ENCODE results near the gene EVX2. TPM values are rescaled to one million over a fixed set of nuclear protein-coding genes. Genes with fewer than 3 reads are reported as not detected.

EVX2 gene
- total RNA-seq, 1 experiment from 2014 or later, result not detected

GRCh38 chr2:176085120-176085788 lies 1.5 kb upstream of the EVX2 start:
- peaks cover 33% of the 10 kb centered on the region for H3K27me3 Mint-ChIP-seq (ENCODE audit: unreplicated experiment)
- no peaks in the 10 kb centered on the region for H3K4me1 Mint-ChIP-seq (ENCODE audit: low read depth, unreplicated experiment)
- no TSS peak for BruUV-seq (replicated peaks)
- intact Hi-C loops (cut with micrococcal nuclease; ENCODE audit: unreplicated experiment), result no loop called here
- no peak for TF ChIP-seq CTCF (IDR thresholded peaks at IDR 0.05; ENCODE audit: unreplicated experiment)
- CTCF ChIA-PET, result interaction anchor here (1.7 kb wide), 1 partner anchor 395 kb away, joined by 3 read pairs; no protein-coding TSS in a partner anchor
- H3K9me3 Mint-ChIP-seq (ENCODE audit: low read depth, unreplicated experiment), result peaks cover 2% of the 10 kb centered on the region
- H3K36me3 Mint-ChIP-seq (ENCODE audit: insufficient read depth, unreplicated experiment), result peaks cover 4% of the 10 kb centered on the region
- no peak overlapping the region for H3K27ac Mint-ChIP-seq (ENCODE audit: unreplicated experiment)
- no peak overlapping the region for H3K4me3 Mint-ChIP-seq (ENCODE audit: low read depth, unreplicated experiment)
- no peak for DNase-seq

GRCh38 chr2:176084611-176085119 lies 903 bp upstream of the EVX2 start:
- no peak for TF ChIP-seq CTCF (IDR thresholded peaks at IDR 0.05; ENCODE audit: unreplicated experiment)
- Mint-ChIP-seq H3K4me3 (ENCODE audit: low read depth, unreplicated experiment) (no peak overlapping the region), H3K36me3 (ENCODE audit: insufficient read depth, unreplicated experiment) (peaks cover 9% of the 10 kb centered on the region), H3K4me1 (ENCODE audit: low read depth, unreplicated experiment) (no peaks in the 10 kb centered on the region), H3K27ac (ENCODE audit: unreplicated experiment) (no peak overlapping the region), H3K9me3 (ENCODE audit: low read depth, unreplicated experiment) (peaks cover 2% of the 10 kb centered on the region), H3K27me3 (ENCODE audit: unreplicated experiment) (peaks cover 32% of the 10 kb centered on the region)
- CTCF ChIA-PET, result interaction anchor here (1.7 kb wide), 1 partner anchor 394 kb away, joined by 3 read pairs; no protein-coding TSS in a partner anchor
- no TSS peak for BruUV-seq (replicated peaks)
- no peak for DNase-seq
- intact Hi-C loops (cut with micrococcal nuclease; ENCODE audit: unreplicated experiment), result no loop called here

GRCh38 chr2:176082824-176083751 lies 674 bp downstream of the EVX2 start:
- no peak overlapping the region for H3K4me3 Mint-ChIP-seq (ENCODE audit: low read depth, unreplicated experiment)
- H3K27me3 Mint-ChIP-seq (ENCODE audit: unreplicated experiment), result peaks cover 32% of the 10 kb centered on the region
- no TSS peak for BruUV-seq (replicated peaks)
- no peak overlapping the region for H3K27ac Mint-ChIP-seq (ENCODE audit: unreplicated experiment)
- H3K4me1 Mint-ChIP-seq (ENCODE audit: low read depth, unreplicated experiment), result no peaks in the 10 kb centered on the region
- intact Hi-C loops (cut with micrococcal nuclease; ENCODE audit: unreplicated experiment), result no loop called here
- peaks cover 2% of the 10 kb centered on the region for H3K9me3 Mint-ChIP-seq (ENCODE audit: low read depth, unreplicated experiment)
- CTCF ChIA-PET, result no interaction called here
- DNase-seq, result no peak
- peaks cover 15% of the 10 kb centered on the region for H3K36me3 Mint-ChIP-seq (ENCODE audit: insufficient read depth, unreplicated experiment)
- TF ChIP-seq CTCF (IDR thresholded peaks at IDR 0.05; ENCODE audit: unreplicated experiment), result no peak

GRCh38 chr2:176082525-176082823 lies 1.3 kb downstream of the EVX2 start:
- DNase-seq, result no peak
- no peak overlapping the region for H3K27ac Mint-ChIP-seq (ENCODE audit: unreplicated experiment)
- no peak for TF ChIP-seq CTCF (IDR thresholded peaks at IDR 0.05; ENCODE audit: unreplicated experiment)
- H3K4me1 Mint-ChIP-seq (ENCODE audit: low read depth, unreplicated experiment), result no peaks in the 10 kb centered on the region
- H3K36me3 Mint-ChIP-seq (ENCODE audit: insufficient read depth, unreplicated experiment), result peaks cover 15% of the 10 kb centered on the region
- H3K9me3 Mint-ChIP-seq (ENCODE audit: low read depth, unreplicated experiment), result peaks cover 2% of the 10 kb centered on the region
- no peak overlapping the region for H3K4me3 Mint-ChIP-seq (ENCODE audit: low read depth, unreplicated experiment)
- intact Hi-C loops (cut with micrococcal nuclease; ENCODE audit: unreplicated experiment), result no loop called here
- H3K27me3 Mint-ChIP-seq (ENCODE audit: unreplicated experiment), result peaks cover 33% of the 10 kb centered on the region
- BruUV-seq (replicated peaks), result no TSS peak
- CTCF ChIA-PET, result no interaction called here

Data from Calu3 (cell line).